GM21717 (cell line): Measurements from ENCODE around the gene GNG5.
"Not testable (repeated sequence)": the region's sequence is repeated elsewhere in the genome, so short reads cannot be mapped to it uniquely, and the experiment has no call there.

Experiments
- ATAC-seq: cut with Tn5 transposase; IDR thresholded peaks from one replicate; pipeline ENCODE4 v1.9.1; 2021; ENCODE audit warnings: mild to moderate bottlenecking, moderate library complexity; ENCODE audit not compliant: unreplicated experiment

The GNG5 gene

DNA sequence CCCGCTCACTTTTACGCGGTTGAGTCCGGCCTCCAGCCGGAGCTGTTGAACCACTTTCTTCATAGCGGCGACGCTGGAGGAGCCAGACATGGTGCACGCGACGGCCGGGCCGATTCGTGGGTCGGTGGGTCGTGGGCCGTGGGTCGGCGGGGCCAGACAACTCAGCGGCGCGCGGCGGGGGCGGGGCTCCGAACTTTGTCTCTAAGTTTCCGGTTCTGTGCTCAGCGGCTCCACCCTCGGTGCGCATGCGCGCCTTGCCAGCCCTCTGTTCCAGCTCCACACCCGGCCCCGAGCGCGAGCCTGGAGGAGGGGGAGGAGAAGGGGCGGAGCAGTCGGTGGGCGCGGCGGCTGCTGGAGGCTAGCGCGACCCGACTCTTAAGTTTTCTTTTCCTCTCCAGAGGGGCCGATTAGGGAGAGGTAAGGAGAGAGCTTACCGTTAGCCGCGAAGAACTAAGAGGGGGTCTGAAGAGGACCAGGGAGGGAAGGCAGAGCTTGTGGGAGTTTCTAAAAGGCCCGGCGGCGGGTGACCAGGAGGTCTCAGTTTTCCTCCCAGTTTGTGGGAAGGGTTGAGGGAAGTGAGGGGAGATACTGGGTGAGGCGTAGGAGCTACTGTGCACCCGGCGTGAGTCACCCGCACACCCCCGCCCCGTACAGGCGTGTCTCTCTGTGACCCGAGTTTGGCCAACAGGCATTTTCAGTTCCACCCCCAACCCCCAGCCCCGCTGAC is at the start of gene GNG5, which contains the start of gene SPATA1:
Gene GNG5 (minus strand): TSS at position 580 of the 727 bp plus-strand sequence. CDS start 490 bp downstream, at position 90.
Gene SPATA1 (plus strand): TSS at position 385 of the 727 bp plus-strand sequence. CDS start 9,974 bp downstream, outside the sequence.
- ATAC-seq = peak; percentile 85

DNA sequence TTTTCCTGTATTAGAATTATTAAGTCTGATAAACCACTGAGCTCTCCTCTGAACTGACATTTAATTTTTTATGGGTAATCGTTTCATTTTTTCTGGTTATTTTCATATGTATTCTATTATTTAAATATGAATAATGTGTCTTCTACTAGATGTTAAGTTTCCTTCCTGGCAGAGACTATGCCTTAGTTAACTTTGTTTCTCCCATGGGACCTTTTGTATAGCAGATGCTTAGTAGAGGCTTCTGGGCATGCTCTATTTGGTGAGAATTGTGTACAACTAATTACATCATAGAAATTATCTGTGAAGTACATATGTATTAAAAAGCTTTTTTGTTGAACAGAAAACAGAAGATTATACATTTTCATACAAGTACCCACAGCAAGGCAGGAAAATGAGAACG is 44.4 kb upstream of the GNG5 start:
- no peak for ATAC-seq

DNA sequence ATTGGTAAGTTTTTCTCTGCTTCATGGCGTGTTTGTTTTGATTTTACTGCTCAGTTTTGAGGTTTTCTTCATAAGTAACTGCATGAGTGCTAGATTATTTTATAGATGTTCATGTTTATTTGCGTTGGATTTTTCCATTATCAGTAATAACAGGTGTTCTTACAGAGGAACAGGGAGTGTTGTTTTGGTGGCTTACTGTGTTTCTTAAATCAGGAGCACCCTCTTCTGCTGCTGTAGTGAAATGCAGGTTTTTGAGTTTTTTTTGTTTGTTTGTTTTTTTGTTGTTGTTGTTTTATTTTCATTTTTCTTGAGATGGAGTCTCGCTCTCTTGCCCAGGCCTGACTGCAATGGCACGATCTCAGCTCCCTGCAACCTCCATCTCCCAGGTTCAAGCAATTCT is 35.3 kb upstream of the GNG5 start:
- no peak for ATAC-seq

DNA sequence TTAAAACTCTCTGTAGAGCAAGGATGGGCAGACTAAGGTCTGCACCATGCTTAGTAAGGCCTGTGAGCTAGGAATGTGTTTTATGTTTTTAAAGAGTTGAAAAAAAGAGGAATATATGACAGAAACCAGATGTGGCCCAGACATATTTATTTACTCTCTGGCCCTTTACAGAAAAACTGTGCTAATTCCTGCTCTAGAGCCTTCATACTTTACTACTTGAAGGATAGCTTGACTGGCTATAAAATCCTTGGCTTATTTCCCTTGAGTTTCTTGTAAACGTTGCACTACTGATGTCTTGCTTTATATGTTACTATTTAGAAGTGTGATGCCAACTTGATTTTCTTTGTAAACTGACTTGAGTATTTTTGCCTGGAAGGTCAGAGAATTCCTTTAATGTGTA is 34.4 kb upstream of the GNG5 start:
- ATAC-seq = no peak

DNA sequence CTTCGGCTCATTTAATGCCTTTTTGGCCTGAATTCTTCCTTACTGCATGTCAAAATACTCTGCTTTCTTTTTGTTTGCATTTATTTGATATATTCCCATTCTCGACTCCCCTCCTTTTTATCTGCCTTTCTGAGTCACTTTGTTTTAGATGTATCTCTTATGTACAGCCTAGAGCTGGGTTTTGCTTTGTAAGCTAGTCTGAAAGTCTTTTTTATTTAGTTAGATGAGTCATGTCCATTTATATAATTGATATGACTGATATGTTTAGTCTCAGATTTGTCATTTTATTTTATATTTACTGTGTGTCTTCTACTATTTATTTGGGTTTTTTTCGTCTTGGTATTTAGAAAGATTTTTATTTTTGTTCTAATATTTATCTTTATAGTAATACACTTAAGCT is 33.6 kb upstream of the GNG5 start:
- no peak for ATAC-seq

DNA sequence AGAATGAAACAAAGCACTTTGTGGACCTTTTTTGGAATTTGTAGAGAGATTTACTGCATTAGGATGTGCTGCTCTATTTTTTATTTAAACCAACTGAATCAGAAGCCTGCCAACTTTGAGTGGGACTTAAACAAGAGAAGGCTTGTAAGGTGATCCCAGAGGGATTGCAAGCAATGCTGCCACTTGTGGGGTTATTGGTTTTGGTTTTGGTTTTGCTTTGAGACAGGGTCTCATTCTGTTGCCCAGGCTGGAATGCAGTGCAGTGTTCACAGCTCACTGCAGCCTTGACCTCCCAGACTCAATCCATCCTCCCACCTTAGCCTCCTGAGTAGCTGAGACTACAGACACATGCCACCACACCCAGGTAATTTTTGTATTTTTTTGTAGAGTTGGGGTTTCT is 32.2 kb upstream of the GNG5 start:
- ATAC-seq = no peak

DNA sequence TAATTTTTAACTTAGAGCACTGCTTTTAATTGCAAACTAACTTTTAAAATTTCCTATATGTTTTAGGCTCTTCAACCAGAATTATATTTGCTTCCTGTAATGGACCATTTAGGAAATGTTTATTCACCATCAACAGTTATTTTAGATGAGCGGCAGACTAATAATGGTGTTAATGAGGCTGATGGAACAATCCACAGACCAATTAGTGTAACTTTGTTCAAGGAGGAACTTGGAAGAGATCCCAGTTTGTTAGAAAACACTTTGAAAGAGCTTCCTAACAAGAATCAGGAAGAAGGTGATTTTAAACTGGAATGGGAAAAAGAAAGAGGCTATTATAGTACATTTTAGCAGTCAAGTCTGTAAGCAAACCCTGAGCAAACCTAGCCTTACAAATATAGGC is 19.4 kb upstream of the GNG5 start:
- ATAC-seq = no peak

DNA sequence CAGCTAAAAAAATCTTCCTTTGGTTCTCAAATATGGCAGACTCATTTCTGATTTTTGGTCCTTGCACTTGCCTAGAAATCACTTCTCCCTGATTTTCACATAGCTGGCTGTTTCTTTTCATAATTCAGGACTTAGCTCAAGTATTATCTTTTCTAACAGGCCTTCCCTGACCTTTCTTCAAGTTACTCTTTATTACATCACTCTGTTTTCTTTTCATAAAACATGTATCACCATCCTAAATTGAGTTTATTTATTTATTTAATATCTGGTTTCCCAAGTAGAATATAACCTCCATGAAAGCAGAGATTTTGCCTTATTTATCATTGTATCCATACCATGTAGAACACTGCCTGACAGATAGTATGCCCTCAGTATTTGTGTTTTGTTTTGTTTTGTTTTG is 18.2 kb upstream of the GNG5 start:
- ATAC-seq = no peak

DNA sequence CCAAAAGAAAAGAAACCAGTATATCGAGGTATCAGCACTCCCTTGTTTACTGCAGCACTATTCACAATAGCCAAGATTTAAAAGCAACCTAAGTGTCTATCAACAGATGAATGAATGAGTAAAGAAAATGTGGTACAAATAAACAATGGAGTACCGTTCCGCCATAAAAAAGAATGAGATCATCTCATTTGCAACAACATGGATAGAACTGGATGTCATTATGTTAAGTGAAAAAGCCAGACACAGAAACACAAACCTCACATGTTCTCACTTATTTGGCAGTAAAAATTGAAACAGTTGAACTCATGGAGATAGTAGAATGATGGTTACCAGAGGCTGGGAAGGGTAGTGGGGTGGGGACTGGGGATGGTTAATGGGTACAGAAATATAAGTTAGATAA is 4.3 kb upstream of the GNG5 start:
- ATAC-seq = no peak

DNA sequence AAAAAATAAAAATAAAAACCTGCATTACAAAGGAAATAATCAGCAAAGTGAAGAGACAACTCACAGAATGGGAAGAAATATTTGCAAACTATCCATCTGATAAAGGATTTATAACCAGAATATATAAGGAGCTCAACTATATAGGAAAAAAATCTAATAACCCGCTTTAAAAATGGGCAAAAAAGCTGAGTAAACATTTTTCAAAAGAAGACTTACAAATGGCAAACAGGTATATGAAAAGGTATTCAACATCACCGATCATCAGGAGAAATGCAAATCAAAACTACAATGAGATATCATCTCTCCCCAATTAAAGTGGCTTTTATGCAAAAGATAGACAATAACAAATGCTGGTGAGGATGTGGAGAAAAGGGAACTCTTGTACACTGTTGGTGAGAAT is 3.8 kb upstream of the GNG5 start:
- ATAC-seq = no peak

DNA sequence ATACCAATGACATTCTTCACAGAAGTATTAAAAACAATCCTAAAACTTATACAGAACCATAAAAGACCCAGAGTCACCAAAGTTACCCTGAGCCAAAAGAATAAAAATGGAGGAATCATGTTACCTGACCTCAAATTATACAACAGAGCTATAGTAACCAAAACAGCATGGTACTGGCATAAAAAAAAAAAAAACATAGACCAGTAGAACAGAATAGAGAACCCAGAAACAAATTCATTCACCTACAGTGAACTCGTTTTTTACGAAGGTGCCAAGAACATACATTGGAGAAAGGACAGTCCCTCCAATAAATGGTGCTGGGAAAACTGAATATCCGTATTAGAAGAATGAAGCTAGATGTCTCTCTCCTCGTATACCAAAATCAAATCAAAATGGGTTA is 2.6 kb upstream of the GNG5 start:
- ATAC-seq = no peak

DNA sequence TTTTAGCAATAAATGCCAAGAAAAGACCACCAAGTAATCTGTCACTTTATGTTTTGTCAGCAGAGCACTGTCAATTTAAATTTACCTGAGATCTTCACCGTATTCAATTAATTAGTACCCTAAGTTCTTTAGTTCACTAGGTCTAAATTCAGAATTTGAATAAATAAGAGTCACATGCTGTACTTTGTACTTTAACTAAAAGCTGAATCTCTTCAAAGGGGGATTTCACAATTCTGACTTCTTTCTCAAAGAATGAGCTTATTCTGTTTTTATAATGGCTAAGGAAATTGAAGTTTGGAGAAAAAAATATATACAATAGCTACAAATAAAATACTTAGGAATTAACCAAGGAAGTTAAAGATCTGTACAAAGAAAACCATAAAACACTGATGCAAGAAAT is 2.1 kb upstream of the GNG5 start:
- ATAC-seq = no peak

DNA sequence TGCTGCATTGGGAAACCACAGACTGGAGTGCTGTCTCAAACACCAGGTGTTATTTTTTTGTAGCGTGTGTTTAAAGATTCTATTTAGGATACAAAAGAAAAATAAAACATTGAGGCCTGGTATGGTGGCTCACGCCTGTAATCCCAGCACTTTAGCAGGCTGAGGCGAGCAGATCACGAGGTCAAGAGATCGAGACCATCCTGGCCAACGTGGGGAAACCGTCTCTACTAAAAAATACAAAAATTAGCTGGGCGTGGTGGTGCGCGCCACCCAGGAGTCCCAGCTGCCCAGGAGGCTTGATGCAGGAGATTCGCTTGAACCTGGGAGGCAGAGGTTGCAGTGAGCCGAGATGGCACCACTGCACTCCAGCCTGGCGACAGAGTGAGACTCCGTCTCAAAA is 1.5 kb upstream of the GNG5 start:
- ATAC-seq = not testable (repeated sequence)

DNA sequence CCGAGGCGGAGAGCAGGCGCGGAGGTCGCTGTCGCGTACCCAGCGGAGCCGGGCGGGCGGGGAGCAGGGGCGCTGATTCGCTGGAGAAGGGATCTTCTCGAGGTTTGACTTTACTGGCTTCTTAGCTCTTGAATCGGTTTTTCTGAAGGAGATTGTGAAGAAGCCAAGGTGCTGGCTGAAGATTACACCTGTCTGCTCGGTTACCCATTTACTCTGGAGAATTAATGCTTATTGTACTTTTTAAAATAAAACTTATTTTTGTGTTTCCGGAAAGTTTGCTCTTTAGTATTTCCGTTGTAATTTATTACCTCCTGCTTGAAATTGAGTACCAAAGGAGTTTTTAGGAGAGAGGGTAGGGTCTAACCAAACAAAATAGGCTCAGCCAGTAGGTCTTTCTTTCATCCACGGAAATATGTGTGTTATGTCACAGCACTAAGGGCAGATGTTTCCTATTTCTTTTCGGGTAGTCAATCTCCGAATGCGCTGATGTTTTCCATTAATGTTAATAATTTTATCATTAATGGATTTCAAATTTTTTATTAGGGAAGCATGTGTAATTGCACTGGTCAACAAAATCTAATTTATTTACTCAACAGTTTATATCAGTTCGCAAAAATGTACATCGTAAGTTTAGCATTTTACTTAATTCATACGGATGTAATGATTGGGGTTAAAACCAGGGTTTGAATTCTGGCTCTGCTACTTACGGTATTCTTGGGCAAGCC is 510 bp upstream of the GNG5 start:
- ATAC-seq = no peak

DNA sequence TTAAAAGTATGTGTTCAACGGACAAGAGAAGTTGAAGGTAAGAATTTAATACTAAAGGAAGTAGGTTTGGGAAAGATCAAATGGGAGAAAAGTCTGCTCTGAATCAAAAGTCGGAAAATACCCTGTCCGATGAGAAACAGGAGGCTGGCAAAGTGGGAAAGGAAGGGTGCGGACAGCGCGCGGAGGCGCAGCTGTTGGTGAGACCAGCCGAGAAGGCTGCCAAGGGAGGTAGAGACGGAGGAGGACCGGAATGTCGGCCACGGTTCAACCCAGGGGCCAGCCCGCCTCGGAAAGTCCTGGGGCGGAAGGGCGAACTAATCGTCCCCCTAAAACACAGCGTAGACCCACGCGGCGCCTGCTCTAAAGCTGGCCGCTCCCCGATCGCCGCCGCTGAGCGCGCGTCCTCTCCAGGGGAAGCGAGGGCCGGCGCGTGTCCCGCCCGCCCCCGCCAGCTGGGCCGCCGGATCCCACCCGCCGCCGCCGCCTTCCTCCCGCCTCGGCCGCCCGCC is 834 bp downstream of the GNG5 start:
- peak; percentile 32 for ATAC-seq

DNA sequence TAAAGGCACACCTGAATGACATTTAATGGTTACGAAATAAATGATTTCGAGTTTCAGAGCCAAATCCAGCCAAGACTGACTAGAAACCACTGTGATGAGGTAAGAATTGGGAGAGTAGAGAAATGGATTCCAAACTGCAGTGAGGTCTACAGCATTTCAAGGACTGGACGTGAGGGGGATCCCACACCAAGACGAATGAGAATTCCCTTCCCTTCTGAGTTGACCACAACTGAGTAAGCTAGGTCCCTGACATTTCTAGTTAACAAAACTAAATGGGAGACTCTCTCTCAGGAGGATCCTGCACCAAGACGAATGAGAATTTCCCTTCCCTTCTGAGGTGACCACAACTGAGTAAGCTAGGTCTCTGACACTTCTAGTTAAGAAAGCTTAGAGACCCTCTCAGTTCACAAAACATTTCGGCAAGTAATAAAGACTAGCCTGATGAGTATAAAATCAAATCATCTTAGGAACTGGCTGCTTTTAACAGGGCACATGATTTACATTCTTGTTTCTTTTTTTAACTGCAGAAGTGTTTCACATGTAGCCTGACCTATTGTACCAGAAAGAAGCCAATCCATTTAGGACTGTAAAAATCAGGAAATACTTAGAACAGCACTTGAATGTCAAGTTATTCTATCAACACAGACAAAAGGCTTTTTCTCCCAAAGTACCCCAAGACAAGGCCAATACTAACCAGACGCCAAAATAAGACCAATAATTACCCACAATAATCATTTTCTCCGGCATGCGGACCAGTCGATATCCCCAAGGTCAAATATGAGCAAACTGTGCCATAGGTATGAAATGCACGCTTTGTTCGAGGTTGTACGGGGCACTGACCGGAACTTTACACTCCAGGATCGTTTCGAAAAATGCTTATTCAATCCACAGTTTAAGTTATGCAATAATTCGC is 1.5 kb downstream of the GNG5 start:
- no peak for ATAC-seq

DNA sequence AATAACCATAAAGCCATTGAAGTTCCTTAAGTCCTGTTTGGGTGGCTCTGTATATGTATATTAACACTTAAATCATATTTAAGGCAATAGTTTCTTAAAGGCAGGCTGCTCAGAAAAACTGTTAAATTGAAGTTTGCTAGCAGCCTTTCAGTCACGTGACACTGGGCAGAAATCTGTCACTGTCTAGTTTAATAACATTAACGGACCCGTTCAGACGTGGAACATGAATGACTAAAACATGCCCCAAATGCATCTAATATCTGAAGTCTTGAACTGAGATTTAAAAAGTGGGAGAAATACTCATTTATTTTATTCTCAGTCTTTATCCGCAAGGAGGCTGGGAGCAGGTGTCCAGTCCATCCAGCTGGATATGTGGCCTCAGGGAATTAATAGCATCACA is 3.5 kb downstream of the GNG5 start:
- no peak for ATAC-seq

DNA sequence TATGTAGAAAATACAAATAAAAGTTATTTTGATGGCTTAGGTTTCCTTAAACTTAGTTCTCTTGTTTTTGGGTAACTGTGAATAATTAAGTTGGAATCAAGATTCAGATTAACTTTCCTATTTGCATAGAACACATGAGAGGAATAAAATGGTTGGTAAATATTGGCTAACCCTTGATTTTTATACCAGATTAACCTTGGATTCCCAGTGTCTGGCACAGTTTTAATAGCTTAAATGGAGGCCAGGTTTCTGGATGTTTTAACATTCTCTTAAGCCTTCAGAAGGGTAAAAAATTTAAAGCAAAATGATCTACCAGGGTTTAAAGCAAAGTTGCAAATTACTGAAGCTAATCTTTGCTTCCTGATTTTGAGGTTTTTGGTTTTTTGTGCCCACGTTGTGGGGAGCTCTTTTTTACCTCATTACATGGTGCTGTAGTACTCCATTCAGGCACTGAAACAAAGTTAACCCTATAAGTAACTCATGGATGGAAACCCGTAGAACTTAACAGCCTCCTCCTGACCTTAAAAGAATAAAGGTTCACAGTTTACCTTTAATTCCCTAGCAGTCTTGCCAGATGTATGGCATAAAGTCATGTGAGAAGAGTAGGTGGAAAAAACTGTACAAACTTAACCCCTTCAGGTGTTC is 8.6 kb downstream of the GNG5 start:
- no peak for ATAC-seq

DNA sequence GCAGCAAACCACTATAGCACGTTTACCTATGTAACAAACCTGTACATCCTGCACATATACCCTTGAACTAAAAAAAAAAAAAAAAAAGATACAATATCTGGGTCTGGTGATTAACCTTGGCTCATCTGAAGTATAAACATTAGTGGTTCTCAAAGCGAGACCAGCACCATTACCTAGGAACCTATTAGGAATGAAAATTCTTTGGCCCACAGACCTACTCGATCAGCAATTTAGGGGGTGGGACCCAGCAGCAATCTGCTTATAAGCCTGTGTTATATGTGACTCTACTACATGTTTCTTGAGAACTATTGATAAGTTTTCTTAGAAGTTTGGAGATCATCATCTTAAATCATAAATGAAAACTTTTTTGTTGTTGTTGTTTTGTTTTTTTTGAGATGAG is 9.9 kb downstream of the GNG5 start:
- ATAC-seq = no peak

DNA sequence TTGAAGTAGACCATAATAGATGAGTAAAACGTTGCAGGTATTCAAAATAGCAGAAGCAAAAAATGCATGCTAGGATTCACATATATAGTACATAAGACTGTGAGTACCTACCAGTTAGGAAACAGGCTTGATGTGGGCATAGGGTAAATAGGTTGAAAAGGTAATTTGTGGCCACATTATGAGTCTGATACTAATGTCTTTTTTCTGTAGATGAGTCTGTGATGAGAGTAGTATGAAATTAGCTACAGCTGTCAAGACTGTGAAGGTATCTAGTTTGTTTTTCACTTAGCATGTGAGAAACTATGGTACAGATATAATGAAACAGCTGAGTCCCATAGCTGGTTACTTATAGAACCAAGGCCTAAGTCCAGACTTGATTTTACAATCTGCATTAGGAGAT is 12.6 kb downstream of the GNG5 start:
- ATAC-seq = no peak

DNA sequence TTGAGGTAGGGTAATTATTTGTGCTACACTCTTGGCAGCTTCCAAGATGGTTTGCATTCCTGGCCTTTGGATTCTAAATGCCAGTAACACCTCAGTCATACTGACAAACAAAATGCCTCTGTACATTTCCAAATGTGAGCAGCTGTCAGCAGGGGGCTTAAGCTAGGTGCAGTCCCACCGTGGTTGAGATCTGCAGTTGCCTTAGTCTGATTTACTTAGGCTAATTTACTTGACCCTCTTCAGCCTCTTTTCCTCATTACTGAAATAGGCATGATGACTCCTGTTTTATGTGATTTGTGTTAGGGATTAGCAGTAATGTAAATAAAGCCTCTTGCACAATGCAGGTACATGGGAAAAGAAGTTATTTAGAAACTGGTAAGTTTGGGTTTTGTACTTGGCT is 13.7 kb downstream of the GNG5 start:
- no peak for ATAC-seq
